HG02642 (cell line): ENCODE data around the gene SNED1.

Experiments
- ATAC-seq: cut with Tn5 transposase; IDR thresholded peaks from one replicate; pipeline ENCODE4 v1.9.1; 2021; ENCODE audit warnings: mild to moderate bottlenecking; ENCODE audit not compliant: unreplicated experiment, poor library complexity

Gene SNED1

DNA sequence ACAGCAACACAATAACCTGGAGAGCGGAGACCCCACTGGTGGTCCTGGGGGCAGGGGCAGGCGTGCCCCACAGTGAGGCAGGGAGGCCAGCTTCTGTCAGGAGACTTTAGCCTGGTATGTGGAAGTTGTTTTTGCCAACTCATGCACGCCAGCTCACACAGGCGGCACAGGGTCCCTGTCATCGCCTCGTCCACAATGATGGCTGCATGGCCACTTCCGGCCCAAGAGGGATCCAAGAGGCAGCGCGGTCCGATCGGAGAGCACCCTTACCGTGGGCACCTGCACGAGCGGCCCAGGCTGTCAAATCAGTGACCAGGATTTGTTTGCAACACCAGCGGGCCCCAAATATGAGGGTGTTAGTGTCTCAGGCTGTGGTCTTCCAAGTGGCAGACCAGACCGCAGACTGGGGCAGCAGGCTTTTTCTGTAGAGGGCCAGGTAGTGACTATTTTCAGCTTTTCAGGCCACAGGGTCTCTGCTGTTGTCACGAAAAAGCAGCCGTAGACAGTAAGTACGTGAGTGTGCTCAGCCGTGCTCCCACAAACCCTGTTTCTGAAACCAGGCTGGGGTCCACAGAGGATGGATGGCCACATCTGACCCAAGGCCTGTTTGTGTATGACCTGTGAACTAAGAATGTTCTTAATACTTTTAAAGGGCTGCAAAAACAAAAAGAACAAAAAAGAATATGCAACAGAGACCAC is 21.2 kb downstream of the SNED1 start:
- no peak for ATAC-seq

GRCh38 chr2:241020201-241020600 is 21.8 kb downstream of the SNED1 start:
- no peak for ATAC-seq

DNA sequence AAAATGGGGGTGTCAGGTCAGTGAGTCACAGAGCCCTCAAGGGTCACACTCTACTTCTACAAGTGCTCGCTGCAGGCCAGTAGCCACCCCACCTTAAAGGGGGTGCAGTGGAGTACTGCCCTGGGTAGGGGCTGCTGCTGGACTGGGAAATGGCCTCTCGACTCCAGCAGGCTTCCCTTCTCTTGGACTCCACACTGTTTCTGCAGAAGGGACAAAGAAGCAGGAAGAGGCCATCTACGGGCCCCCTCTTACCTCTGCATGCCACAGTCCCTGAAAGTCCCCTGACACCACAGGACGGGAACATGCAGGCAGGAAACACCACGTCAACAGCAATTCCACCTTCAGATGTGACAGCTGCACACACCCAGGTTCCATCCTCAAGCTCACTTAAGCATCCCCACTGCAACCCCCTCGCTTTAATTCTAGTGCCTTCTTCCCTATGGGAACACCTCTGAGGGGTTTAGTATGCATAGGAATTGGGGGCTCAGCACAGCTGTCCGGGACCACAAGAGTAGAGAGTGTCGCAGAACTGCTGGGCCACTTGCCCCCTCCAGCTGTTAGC is 22.3 kb downstream of the SNED1 start:
- no peak for ATAC-seq

- no peak for ATAC-seq
Measured at GRCh38 chr2:241025639-241026038, 27.2 kb downstream of the SNED1 start.

GRCh38 chr2:241029599-241030332 is 31.3 kb downstream of the SNED1 start:
- ATAC-seq, result no peak

- no peak for ATAC-seq
Measured at GRCh38 chr2:241030333-241030680, 31.9 kb downstream of the SNED1 start.

DNA sequence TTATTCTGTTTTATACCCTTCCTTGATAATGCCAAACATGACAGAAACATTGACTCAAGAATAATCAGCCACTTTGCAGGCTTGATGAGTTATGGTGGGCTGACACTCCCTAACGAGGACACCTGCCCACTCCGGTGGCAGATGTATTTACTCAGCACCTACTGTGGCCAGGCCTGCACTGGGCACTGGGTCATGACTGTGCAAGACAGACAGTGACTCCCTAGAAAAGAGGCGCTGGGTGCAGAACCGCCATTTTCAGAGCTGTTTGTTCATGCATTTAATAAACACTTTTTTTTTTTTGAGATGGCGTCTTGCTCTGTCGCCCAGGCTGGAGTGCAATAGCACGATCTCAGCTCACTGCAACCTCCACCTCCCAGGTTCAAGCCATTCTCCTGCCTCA is 32.5 kb downstream of the SNED1 start:
- ATAC-seq, result no peak

GRCh38 chr2:241031436-241032165 is 33.2 kb downstream of the SNED1 start:
- ATAC-seq, result no peak

- no peak for ATAC-seq
Measured at GRCh38 chr2:241033336-241033987, 35.0 kb downstream of the SNED1 start.

DNA sequence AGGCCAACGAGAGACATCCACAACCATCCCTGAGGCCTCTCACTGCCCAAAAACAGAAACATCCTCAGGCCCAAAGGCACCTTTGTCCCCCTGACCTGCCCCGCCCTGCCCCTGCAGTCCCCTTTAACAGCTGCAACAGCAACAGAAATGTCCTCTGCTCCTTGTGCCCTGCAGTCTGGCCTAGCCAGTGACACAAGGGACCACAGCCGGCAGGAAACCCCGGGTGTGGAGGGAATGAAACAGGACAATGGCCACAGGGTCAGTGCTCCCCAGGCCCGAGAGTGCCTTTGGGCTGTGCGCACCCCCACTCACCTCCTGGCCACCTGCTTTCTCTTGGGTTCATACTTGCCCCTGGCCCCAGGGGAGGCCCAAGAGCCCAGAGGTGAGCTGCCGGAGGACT is 35.6 kb downstream of the SNED1 start:
- no peak for ATAC-seq

- ATAC-seq, result no peak
Measured at GRCh38 chr2:241034490-241035141, 36.2 kb downstream of the SNED1 start.

DNA sequence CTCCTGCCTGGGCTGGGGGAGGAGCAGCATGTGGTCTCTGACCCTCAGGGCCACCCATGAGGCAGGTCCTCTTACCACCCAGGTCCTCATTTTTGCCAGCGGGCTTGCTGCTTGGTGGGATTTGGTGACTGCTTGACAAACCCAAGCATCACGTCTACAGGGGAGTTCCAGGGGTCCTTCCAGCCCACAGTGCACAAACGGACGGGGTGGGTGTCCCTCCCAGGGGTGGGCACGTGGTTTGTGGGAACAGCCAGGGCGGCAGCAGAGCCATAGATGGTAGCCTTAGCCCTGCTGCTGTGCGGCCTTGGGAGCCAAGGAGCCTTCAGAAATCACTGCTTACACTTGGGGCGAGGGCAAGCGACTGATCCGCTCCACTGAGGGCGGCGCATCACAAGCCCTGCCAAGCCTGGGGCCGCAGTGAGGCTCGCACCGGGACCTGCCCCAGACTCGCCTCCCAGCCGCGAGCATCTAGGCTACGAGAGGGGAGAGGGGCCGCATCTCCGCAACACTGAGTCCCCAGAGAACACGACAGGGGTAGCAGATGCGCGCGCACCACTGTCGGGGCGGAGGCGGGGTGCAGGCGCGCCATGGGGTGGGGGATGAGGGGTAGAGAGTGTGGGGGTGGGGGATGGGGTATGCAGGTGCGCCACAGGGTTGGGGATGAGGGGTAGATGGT is 36.9 kb downstream of the SNED1 start:
- no peak for ATAC-seq

GRCh38 chr2:241035818-241036396 is 37.5 kb downstream of the SNED1 start:
- peak; percentile 2 for ATAC-seq

- peak; percentile 69 for ATAC-seq
Measured at GRCh38 chr2:241036397-241036963, 38.1 kb downstream of the SNED1 start.

GRCh38 chr2:241036964-241037421 is 38.6 kb downstream of the SNED1 start:
- no peak for ATAC-seq

GRCh38 chr2:241037498-241037897 is 39.1 kb downstream of the SNED1 start:
- ATAC-seq, result no peak

- no peak for ATAC-seq
Measured at GRCh38 chr2:241038374-241039180, 40.2 kb downstream of the SNED1 start.

GRCh38 chr2:241039416-241039815 is 41.0 kb downstream of the SNED1 start:
- no peak for ATAC-seq
